Left forelimb (tissue), 1 donor: Measurements from ENCODE around the gene NOP9.

Experiments
- DNase-seq: peaks from one replicate; pipeline ENCODE4 v3.0.0-alpha.2; 2018; ENCODE audit warnings: low spot score

The NOP9 gene

DNA sequence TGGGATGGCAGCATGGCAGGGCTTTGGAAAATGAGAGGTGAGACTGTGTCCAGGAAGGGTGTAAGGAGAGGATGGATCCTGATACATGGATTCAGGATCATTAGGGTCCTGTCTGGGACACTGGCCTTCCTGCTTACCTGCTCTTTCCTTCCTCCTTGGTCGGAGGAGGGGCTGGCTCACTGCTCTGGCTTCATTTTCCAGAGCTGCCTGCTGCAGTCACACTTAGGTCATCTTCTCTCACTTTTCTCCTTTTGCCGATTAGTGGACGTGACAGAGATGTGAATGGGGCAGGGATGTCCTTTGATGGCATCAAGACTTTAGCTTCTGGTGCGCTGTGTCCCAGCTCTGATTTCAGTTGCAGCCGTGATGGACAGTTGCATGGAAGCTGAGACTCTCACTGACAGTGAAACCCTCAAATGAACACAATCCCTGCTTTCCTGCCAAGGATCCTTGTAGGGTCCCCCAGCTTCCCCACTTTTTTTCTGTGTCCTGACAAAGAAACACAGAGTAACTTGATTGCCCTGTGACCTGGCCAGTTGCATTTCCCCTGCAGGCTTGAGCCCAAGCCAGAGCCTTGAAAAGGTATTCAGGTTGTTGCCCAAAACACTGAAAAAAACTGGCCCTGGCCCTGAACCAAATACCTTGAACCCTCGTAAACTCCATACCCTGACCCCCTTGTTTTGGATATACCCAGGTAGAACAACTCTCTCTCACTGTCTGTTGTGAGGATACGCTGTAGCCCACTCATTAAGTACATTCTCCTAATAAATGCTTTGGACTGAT, 8.9 kb downstream of the NOP9 start:
- no peak for DNase-seq

DNA sequence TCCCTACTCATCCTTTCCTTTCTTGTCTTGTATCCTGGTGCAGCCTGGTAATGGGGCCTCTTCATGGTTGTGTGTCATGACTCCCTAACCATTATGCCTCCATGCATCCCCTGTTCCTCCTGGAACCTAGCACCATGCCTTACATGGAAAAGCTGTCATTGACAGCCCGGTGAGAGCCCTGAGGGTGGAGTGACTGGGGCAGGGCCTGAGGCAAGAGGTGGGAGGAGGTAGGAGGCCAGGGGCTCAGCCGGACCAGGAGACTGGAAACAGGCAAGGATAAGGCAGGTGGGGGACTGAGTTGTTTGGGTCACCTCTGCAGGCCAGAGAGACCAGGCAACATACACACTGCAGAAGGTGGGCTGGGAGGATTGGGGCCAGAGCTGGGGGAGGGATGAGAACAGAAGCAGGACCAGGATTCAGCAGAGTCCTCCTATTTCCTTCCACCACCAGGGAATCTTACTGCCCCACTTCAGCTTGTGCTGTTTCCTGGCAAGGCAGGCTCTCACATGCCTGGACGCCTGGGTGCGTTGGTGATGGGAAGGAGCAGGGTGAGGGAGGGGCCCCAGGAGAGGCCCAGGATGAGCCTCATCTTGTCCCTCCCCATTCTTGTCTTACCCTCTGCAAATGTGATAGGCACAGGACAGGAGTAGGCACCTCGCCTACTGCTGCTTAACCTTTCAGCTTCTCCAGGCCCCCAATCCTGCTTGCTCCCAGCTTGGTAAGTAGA, 10.1 kb downstream of the NOP9 start, which contains the start of gene LTB4R2:
LTB4R2 (plus strand) TSS at position 603 of the 727 bp plus-strand sequence. CDS start 525 bp downstream, outside the sequence.
- DNase-seq: no peak

DNA sequence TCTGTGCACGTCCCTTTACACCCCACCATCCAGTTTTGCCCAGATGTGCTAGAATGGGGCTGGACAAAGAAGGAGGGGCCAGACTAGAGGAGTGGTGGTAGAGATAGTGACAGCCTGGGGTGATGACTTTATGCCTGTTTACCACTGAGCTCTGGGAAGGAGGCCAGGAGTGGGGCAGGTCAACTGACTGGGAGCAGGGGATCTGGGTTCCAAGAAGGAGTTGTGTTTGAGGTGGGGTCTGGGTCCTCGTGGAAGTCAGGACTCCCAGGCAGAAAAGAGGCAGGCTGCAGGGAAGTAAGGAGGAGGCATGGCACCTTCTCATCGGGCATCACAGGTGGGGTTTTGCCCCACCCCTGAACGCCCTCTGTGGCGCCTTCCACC, 10.6 kb downstream of the NOP9 start:
- no peak for DNase-seq

- peak; percentile 82 for DNase-seq
Observed at GRCh38 chr14:24310646-24311604, 11.3 kb downstream of the NOP9 start, which contains the start of gene LTB4R. Gene LTB4R (plus strand): TSS chr14:24311502. CDS start chr14:24315652, 4,150 bp downstream.

- no peak for DNase-seq
Observed at GRCh38 chr14:24311837-24312615, 12.4 kb downstream of the NOP9 start.

DNA sequence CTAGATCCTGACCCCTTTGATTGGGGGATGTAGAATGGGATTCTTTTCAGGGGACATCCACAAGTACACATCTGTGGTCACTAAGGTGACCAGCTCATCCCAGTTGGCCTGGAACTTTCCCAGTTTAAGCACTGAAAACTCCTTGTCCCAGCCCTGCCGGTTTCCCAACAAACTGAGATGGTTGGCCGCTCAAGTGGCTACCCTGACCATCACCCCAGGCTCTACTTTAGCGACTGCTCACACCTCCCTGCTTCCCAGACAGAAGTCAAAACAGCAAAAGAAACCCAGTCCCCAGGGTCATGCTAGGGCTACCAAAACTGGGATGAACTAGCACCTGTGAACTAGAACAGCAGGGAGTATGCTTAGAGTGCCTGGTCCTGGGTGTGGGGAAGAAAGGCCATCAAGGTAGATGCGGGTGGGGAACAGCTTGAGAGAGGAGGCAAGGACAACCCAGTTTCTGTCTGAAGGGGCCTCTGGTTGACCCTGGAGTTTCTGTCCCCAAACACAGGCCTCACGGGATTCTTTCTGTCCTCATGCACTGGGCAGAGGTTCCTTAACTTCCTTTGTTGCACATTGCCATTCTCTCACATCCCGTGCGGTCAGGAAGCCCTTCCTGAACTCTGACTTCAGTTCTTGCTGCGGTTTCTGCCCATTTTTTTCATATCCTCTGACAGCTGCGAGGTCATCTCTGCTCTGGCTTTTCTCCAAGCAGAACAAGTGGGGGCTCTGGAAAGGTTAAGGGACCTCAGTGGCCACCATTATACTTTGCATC, 13.3 kb downstream of the NOP9 start:
- no peak for DNase-seq

GRCh38 chr14:24313913-24314312, 14.3 kb downstream of the NOP9 start:
- no peak for DNase-seq

GRCh38 chr14:24314377-24315193, 14.9 kb downstream of the NOP9 start:
- DNase-seq: no peak

DNA sequence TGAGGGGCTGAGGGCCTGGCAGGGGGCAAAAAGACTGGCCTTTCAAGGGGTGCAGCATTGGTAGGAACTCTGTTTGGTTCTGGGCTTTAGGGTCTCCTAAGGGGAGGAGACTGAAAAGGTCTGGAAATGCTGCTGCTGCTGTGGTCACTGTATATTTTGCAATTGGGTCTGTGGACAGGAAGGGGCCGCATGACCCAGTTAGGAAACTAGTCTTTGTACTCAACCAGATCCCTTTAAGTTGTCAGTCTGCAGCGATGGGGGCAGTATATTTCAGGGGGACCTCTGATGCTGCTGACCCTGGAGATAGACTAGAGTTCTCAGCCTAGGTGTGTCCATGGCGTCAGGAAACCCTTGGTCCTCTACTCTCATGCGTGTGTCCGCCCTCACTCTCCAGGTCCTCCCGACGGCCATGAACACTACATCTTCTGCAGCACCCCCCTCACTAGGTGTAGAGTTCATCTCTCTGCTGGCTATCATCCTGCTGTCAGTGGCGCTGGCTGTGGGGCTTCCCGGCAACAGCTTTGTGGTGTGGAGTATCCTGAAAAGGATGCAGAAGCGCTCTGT, 15.7 kb downstream of the NOP9 start:
- DNase-seq: no peak

- DNase-seq: no peak
Observed at GRCh38 chr14:24315807-24316596, 16.4 kb downstream of the NOP9 start.

GRCh38 chr14:24316597-24316950, 16.9 kb downstream of the NOP9 start:
- DNase-seq: no peak

DNA sequence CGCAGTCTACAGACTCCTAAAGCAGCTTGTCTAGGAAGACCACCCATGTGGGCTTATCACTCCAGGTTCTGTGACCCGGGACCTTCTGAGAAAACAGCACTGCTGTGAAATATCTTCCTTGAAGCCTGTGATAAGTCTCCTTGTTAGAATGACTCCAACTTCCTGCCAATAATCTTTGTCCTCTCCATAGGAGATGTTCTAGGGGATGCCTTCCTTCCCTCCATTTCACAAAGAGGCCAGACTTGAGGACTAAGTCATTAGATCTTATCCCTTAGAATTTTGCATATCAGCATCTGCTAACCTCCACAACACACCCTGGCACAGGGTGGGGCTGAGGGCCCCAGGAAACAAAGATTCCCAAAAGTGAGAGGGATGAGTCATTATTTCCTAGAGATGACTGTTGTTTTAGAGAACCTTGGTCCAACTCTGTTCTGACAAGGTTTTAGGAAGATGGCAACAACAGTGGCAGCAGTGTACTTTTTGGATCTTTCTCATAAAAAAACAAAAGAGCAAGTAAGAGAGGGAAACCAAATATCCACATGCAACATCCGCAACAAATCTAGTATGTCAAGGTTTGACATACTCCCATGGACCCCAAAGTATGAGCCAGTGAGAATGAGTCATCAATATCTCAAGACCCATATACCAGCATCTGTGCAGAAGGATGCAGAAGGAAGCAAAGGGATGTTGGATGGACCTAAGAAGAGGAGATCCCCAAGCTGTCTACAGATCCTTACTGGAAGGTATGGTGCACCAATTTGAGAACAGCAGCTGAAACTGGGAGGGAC, 17.7 kb downstream of the NOP9 start:
- DNase-seq: no peak

GRCh38 chr14:24321212-24321975, 21.7 kb downstream of the NOP9 start:
- DNase-seq: no peak

DNA sequence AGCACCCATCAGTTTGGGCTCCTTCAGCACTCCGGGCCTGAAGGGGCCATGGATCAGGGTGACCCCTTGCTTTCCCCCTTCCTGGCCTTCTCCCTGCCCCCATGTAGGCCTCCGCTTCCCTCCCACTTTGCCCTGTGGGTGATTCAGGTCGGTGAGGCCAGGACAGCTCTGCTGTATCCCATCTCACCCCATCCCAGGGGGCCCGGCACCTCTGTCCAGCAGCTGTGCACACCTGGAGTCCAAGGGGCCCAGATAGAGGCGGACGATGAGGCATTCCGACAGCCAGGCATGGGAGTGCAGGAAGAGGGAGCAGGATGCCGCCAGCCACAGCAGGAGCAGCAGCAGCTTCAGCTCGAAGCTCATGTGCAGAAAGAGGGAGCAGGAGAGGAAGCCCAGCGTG, 23.0 kb downstream of the NOP9 start:
- no peak for DNase-seq

- DNase-seq: no peak
Observed at GRCh38 chr14:24323341-24323740, 23.7 kb downstream of the NOP9 start.

DNA sequence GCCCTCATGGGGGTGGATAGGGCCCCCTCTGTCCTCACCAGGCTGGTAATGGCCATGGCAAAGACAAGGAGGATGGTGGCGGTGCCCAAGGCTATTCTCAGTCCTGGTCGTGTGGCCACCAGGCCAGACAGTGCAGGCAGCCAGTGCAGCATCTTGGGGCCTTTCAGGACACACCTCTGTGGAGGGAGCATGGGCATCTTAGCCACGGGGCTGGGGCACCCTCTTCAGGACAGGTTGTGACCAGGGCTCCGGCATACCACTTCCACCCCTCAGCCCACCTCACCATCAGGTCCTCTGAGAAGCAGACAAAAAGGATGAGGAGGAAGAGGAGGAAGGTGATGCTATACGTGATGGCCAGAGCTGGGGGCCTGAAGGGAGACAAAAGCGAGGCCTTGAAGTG, 24.4 kb downstream of the NOP9 start:
- DNase-seq: no peak

DNA sequence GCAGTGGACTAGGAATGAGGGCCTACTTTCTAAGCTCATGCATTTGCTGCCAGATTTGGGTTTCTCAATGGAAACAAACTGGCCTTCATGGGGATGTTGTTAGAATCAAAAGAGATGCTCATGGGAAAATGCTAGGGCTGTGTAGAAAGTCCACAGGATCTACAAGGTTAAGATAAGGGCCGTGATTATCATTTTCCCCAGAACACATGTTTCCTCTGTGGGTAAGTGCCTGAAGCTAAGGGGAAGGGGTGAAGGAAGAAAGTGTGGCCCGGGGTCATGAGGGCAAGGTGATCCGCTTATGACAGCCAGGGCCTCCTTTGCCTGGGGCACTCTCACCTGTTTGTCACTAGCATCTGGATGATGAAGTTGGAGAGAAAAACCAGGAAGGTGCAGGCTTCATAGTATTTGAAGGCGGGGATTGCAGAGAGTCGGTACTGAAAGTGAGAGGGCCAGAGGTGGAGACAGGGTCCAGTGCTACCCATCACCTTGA, 25.4 kb downstream of the NOP9 start:
- no peak for DNase-seq
